Transverse colon (tissue), 3 donors: Measurements from ENCODE around the gene CCDC50.

Source experiments
- CTCF ChIP-seq, 5 experiments: fragments of 200-600 bp in 3 of 5; fragments of 450-650 bp in 2 of 5; sonication (generic) in 3 of 5; IDR thresholded peaks; 1 replicate in 2 of 5; 2 replicates in 3 of 5; pipeline ENCODE4 v1.5.1; 2016 to 2017; ENCODE audit warnings: antibody characterized with exemption in 5 of 5, inconsistent platforms in 3 of 5, mild to moderate bottlenecking in 2 of 5, moderate library complexity in 1 of 5
- EP300 ChIP-seq: sonication (generic); formaldehyde crosslinking; IDR thresholded peaks from one replicate; pipeline ENCODE4 v1.6.1; 2017; ENCODE audit warnings: antibody characterized with exemption, low read depth
- POLR2A ChIP-seq: fragments of 450-650 bp; IDR thresholded peaks from one replicate; pipeline ENCODE4 v1.6.1; 2016; ENCODE audit warnings: antibody characterized with exemption, mild to moderate bottlenecking, moderate library complexity

GRCh38 chr3:191383124-191383523, 53.9 kb downstream of the CCDC50 start:
- no peak for TF ChIP-seq CTCF (IDR thresholded peaks at IDR 0.05)
- no peak for TF ChIP-seq EP300
- no peak for TF ChIP-seq POLR2A
